ENCODE measurements around the gene CFAP53.

GRCh38 chr18:50190236-50190635 lies 76.1 kb downstream of the CFAP53 start:
- TF ChIP-seq ZNF609 (CRISPR knock-in tag; IDR thresholded peaks at IDR 0.05; ENCODE audit: borderline replicate concordance): no peak
- no peak for TF ChIP-seq NFE2L2 (IDR thresholded peaks at IDR 0.05; ENCODE audit: low read length)
- no peak for TF ChIP-seq MAFK (conservative IDR thresholded peaks at IDR 0.05 in 1 of 2, IDR thresholded peaks at IDR 0.05 in 1 of 2; ENCODE audit: low read length in 2 of 2)
- TF ChIP-seq DPF2 (CRISPR knock-in tag; IDR thresholded peaks at IDR 0.05; ENCODE audit: borderline replicate concordance, low read depth): no peak
- TF ChIP-seq ZNF577 (CRISPR knock-in tag; IDR thresholded peaks at IDR 0.05; ENCODE audit: borderline replicate concordance, low read depth): no peak
- TF ChIP-seq, protein P1, sequence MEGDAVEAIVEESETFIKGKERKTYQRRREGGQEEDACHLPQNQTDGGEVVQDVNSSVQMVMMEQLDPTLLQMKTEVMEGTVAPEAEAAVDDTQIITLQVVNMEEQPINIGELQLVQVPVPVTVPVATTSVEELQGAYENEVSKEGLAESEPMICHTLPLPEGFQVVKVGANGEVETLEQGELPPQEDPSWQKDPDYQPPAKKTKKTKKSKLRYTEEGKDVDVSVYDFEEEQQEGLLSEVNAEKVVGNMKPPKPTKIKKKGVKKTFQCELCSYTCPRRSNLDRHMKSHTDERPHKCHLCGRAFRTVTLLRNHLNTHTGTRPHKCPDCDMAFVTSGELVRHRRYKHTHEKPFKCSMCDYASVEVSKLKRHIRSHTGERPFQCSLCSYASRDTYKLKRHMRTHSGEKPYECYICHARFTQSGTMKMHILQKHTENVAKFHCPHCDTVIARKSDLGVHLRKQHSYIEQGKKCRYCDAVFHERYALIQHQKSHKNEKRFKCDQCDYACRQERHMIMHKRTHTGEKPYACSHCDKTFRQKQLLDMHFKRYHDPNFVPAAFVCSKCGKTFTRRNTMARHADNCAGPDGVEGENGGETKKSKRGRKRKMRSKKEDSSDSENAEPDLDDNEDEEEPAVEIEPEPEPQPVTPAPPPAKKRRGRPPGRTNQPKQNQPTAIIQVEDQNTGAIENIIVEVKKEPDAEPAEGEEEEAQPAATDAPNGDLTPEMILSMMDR (CRISPR knock-in tag; IDR thresholded peaks at IDR 0.05): no peak
- TF ChIP-seq JUN (CRISPR knock-in tag; IDR thresholded peaks at IDR 0.05): no peak
- TF ChIP-seq ZFP36 (IDR thresholded peaks at IDR 0.05; ENCODE audit: borderline replicate concordance, low read depth, low read length, partially characterized antibody): no peak
